Measurements from ENCODE around the gene HLA-DOB. TPM values are rescaled to one million over a fixed set of nuclear protein-coding genes. Genes with fewer than 3 reads are reported as not detected.
"Not testable (repeated sequence)": the region's sequence is repeated elsewhere in the genome, so short reads cannot be mapped to it uniquely, and the experiment has no call there.

The HLA-DOB gene
- polyA plus RNA-seq, 1 donor from 2014 or later, result not detected

DNA sequence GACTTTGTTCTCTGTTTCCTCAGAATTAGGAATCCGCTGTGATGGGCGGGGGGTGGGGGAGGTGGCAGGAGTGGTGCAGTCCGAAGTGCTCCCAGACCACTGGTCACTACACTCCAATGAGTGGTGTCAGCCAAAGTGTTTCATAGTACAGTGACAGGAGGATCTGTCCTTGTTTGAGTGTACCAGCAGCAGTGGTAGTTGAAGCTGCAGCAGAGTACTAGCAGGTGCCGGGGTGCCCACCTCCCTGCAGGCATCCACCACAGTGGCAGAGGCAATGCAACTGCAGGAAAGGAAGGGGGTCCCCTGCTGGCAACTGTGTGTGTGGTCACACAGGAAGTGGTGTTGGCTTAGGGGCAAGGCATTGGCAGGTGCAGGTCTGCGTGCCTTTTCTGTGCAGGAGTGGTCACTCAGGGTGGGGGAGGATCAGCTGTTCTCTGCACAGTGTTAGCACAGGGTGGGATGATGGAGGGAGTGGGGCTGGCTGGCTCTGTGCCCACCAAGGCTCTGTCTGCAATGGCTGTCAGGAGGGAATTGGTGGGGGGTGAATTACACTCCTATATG is 9.7 kb downstream of the HLA-DOB start:
- H3K27me3 ChIP-seq (ENCODE audit: insufficient read depth, low read depth, low read length), result no peaks in the 10 kb centered on the region
- H3K79me2 ChIP-seq (replicated peaks; ENCODE audit: insufficient read depth, low read length), result no peaks in the 10 kb centered on the region

GRCh38 chr6:32805404-32805803 is 11.4 kb downstream of the HLA-DOB start:
- H3K4me3 ChIP-seq (ENCODE audit: low read length); H3K27ac ChIP-seq (ENCODE audit: low read length); H3F3A ChIP-seq (ENCODE audit: insufficient read depth, low read length, poor library complexity, severe bottlenecking); H3K9me3 ChIP-seq (ENCODE audit: low read length); H3K9ac ChIP-seq (ENCODE audit: low read length); H3K27me3 ChIP-seq (ENCODE audit: insufficient read depth, low read depth, low read length); H3K36me3 ChIP-seq (ENCODE audit: insufficient read depth, low read length); H3K4me2 ChIP-seq (ENCODE audit: low read length); H3K9me2 ChIP-seq (ENCODE audit: insufficient read depth, low read length); H2AFZ ChIP-seq (ENCODE audit: low read depth, low read length); H4K20me1 ChIP-seq (ENCODE audit: insufficient read depth); H3K79me2 ChIP-seq (replicated peaks; ENCODE audit: insufficient read depth, low read length): not testable (repeated sequence)

More for the DNA sequence above, 9.7 kb downstream of the HLA-DOB start:
- Histone ChIP-seq H3K27ac (ENCODE audit: low read length) (no peak overlapping the region), H3K9me3 (ENCODE audit: low read length) (no peaks in the 10 kb centered on the region), H4K20me1 (ENCODE audit: insufficient read depth) (no peaks in the 10 kb centered on the region), H3K36me3 (ENCODE audit: insufficient read depth, low read length) (no peaks in the 10 kb centered on the region), H3K4me2 (ENCODE audit: low read length) (no peak overlapping the region), H2AFZ (ENCODE audit: low read depth, low read length) (no peak overlapping the region), H3K9me2 (ENCODE audit: insufficient read depth, low read length) (no peaks in the 10 kb centered on the region), H3K9ac (ENCODE audit: low read length) (no peak overlapping the region), H3K4me3 (ENCODE audit: low read length) (no peak overlapping the region), H3F3A (ENCODE audit: insufficient read depth, low read length, poor library complexity, severe bottlenecking) (no peaks in the 10 kb centered on the region)
- TF ChIP-seq REST (IDR thresholded peaks at IDR 0.05; ENCODE audit: borderline replicate concordance), result no peak
- TF ChIP-seq, protein P1, sequence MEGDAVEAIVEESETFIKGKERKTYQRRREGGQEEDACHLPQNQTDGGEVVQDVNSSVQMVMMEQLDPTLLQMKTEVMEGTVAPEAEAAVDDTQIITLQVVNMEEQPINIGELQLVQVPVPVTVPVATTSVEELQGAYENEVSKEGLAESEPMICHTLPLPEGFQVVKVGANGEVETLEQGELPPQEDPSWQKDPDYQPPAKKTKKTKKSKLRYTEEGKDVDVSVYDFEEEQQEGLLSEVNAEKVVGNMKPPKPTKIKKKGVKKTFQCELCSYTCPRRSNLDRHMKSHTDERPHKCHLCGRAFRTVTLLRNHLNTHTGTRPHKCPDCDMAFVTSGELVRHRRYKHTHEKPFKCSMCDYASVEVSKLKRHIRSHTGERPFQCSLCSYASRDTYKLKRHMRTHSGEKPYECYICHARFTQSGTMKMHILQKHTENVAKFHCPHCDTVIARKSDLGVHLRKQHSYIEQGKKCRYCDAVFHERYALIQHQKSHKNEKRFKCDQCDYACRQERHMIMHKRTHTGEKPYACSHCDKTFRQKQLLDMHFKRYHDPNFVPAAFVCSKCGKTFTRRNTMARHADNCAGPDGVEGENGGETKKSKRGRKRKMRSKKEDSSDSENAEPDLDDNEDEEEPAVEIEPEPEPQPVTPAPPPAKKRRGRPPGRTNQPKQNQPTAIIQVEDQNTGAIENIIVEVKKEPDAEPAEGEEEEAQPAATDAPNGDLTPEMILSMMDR (IDR thresholded peaks at IDR 0.05; ENCODE audit: poor library complexity, severe bottlenecking), result no peak
- no peak for TF ChIP-seq MXI1 (conservative IDR thresholded peaks at IDR 0.05; ENCODE audit: poor library complexity, severe bottlenecking)
- no peak for TF ChIP-seq SMC3 (conservative IDR thresholded peaks at IDR 0.05; ENCODE audit: poor library complexity)
- no peak for TF ChIP-seq EZH2 (IDR thresholded peaks at IDR 0.05; ENCODE audit: borderline replicate concordance, insufficient read depth, low read length, poor library complexity, severe bottlenecking)
- no peak for TF ChIP-seq EP300 (conservative IDR thresholded peaks at IDR 0.05; ENCODE audit: poor library complexity, severe bottlenecking)
- TF ChIP-seq POLR2AphosphoS5 (IDR thresholded peaks at IDR 0.05), result no peak
- no peak for TF ChIP-seq RAD21 (conservative IDR thresholded peaks at IDR 0.05)
- no peak for TF ChIP-seq TAF1 (IDR thresholded peaks at IDR 0.05; ENCODE audit: low read depth)

GRCh38 chr6:32803416-32803815 is 13.4 kb downstream of the HLA-DOB start:
- Histone ChIP-seq H3K79me2 (replicated peaks; ENCODE audit: insufficient read depth, low read length) (no peaks in the 10 kb centered on the region), H3K9me3 (ENCODE audit: low read length) (no peaks in the 10 kb centered on the region), H2AFZ (ENCODE audit: low read depth, low read length) (no peak overlapping the region), H3F3A (ENCODE audit: insufficient read depth, low read length, poor library complexity, severe bottlenecking) (no peaks in the 10 kb centered on the region), H3K9ac (ENCODE audit: low read length) (no peak overlapping the region), H3K9me2 (ENCODE audit: insufficient read depth, low read length) (no peaks in the 10 kb centered on the region), H3K4me3 (ENCODE audit: low read length) (no peak overlapping the region), H3K4me2 (ENCODE audit: low read length) (no peak overlapping the region), H4K20me1 (ENCODE audit: insufficient read depth) (no peaks in the 10 kb centered on the region), H3K36me3 (ENCODE audit: insufficient read depth, low read length) (no peaks in the 10 kb centered on the region), H3K27ac (ENCODE audit: low read length) (no peak overlapping the region), H3K27me3 (ENCODE audit: insufficient read depth, low read depth, low read length) (no peaks in the 10 kb centered on the region)
- TF ChIP-seq REST (IDR thresholded peaks at IDR 0.05; ENCODE audit: borderline replicate concordance), result no peak

Data from neural cell (in vitro differentiated cells).